HEK293 (cell line): ENCODE measurements around the gene UMOD.
"Not testable (repeated sequence)": the region's sequence is repeated elsewhere in the genome, so short reads cannot be mapped to it uniquely, and the experiment has no call there.

Source experiments
- CTCF ChIA-PET: fragments of 350-600 bp; formaldehyde crosslinking; extraction: SDS; loops from one replicate; lab custom pipeline; 2021; ENCODE audit warnings: antibody characterized with exemption; lab: Yijun Ruan, JAX
- POLR2A ChIA-PET: fragments of 300-600 bp; formaldehyde crosslinking; extraction: SDS; loops from one replicate; lab custom pipeline; 2020; ENCODE audit warnings: antibody characterized with exemption, inconsistent platforms; lab: Yijun Ruan, JAX
- H3K27ac ChIP-seq: fragments of 200-500 bp; sonication (Bioruptor generic); 2 replicates; pipeline ENCODE4 v1.5.1; 2014; ENCODE audit warnings: low read depth, low read length, control low read depth, inconsistent platforms; ENCODE audit errors: extremely low read depth
- H3K36me3 ChIP-seq, 2 experiments: fragments of 200-500 bp in 1 of 2; sonication (Bioruptor generic) in 1 of 2; 1 replicate in 1 of 2; 2 replicates in 1 of 2; pipeline ENCODE4 v1.5.1; 2014 to 2017; ENCODE audit warnings: inconsistent platforms in 2 of 2, low read length in 2 of 2; ENCODE audit not compliant: control insufficient read depth in 2 of 2, insufficient read depth in 1 of 2
- H3K4me1 ChIP-seq: fragments of 200-500 bp; sonication (Bioruptor generic); 2 replicates; pipeline ENCODE4 v1.5.1; 2014; ENCODE audit warnings: mild to moderate bottlenecking, low read length, inconsistent platforms; ENCODE audit not compliant: control insufficient read depth, insufficient read depth
- H3K4me3 ChIP-seq: 2 replicates; pipeline ENCODE4 v1.5.1; 2011; ENCODE audit warnings: low read depth, mild to moderate bottlenecking, control low read depth, low read length, moderate library complexity
- H3K9me3 ChIP-seq: fragments of 200-500 bp; sonication (Bioruptor generic); 2 replicates; pipeline ENCODE4 v1.5.1; 2014; ENCODE audit warnings: low read depth, low read length, inconsistent platforms; ENCODE audit not compliant: control insufficient read depth, insufficient read depth
- BCL11A ChIP-seq: fragments of 450-650 bp; formaldehyde crosslinking; IDR thresholded peaks from 2 replicates; pipeline ENCODE4 v1.5.1; 2016; ENCODE audit warnings: low read depth, missing biosample characterization, missing genetic modification characterization
- OVOL3 ChIP-seq: fragments of 450-650 bp; formaldehyde crosslinking; IDR thresholded peaks from 2 replicates; pipeline ENCODE4 v1.5.1; 2016; ENCODE audit warnings: missing biosample characterization, missing genetic modification characterization
- ZBTB21 ChIP-seq: fragments of 450-650 bp; formaldehyde crosslinking; IDR thresholded peaks from 2 replicates; pipeline ENCODE4 v1.5.1; 2017; ENCODE audit warnings: missing biosample characterization, missing genetic modification characterization
- ZNF132 ChIP-seq: fragments of 450-650 bp; formaldehyde crosslinking; IDR thresholded peaks from 2 replicates; pipeline ENCODE4 v1.5.1; 2017; ENCODE audit warnings: missing biosample characterization, missing genetic modification characterization, borderline replicate concordance
- ZNF391 ChIP-seq: fragments of 450-650 bp; formaldehyde crosslinking; IDR thresholded peaks from 2 replicates; pipeline ENCODE4 v1.5.1; 2016; ENCODE audit warnings: low read depth, missing biosample characterization, missing genetic modification characterization, borderline replicate concordance
- ZNF776 ChIP-seq: fragments of 450-650 bp; formaldehyde crosslinking; IDR thresholded peaks from 2 replicates; pipeline ENCODE4 v1.5.0; 2017; ENCODE audit warnings: missing biosample characterization, missing genetic modification characterization, borderline replicate concordance
- ZNF843 ChIP-seq: fragments of 450-650 bp; formaldehyde crosslinking; IDR thresholded peaks from 2 replicates; pipeline ENCODE4 v1.5.1; 2016; ENCODE audit warnings: missing biosample characterization, missing genetic modification characterization
- TF ChIP-seq, protein P1 (sequence below): fragments of 450-650 bp; formaldehyde crosslinking; IDR thresholded peaks from 2 replicates; pipeline ENCODE4 v1.5.1; 2016; ENCODE audit warnings: missing biosample characterization, missing genetic modification characterization
- TF ChIP-seq, protein P2 (sequence below): fragments of 450-650 bp; formaldehyde crosslinking; IDR thresholded peaks from 2 replicates; pipeline ENCODE4 v1.5.1; 2016; ENCODE audit warnings: missing biosample characterization, missing genetic modification characterization
- TF ChIP-seq, protein P3 (sequence below): fragments of 450-650 bp; formaldehyde crosslinking; IDR thresholded peaks from 2 replicates; pipeline ENCODE4 v1.5.1; 2017; ENCODE audit warnings: missing biosample characterization, missing genetic modification characterization
- TF ChIP-seq, protein P4 (sequence below): fragments of 450-650 bp; formaldehyde crosslinking; IDR thresholded peaks from 2 replicates; pipeline ENCODE4; 2016; ENCODE audit warnings: missing biosample characterization, missing genetic modification characterization

The UMOD gene

DNA sequence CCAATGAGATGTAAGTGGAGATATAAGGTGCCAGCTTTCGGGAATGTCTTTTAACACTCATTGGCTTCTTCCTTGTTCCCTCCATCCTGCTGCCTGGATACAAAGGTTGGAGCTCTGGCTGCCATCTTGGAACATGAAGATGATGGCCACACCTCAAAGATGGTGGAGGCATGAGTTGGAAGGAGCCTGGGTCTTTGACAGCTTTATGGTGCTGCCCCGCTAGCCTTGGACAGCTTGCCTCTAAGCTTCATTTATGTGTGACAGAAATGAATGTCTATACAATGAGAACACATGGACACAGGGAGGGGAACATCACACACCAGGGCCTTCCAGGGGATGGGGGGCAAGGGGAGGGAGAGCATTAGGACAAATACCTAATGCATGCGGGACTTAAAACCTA, 38.8 kb downstream of the UMOD start (continued):
- no peak for TF ChIP-seq ZNF132 (tag by site-specific recombination)

DNA sequence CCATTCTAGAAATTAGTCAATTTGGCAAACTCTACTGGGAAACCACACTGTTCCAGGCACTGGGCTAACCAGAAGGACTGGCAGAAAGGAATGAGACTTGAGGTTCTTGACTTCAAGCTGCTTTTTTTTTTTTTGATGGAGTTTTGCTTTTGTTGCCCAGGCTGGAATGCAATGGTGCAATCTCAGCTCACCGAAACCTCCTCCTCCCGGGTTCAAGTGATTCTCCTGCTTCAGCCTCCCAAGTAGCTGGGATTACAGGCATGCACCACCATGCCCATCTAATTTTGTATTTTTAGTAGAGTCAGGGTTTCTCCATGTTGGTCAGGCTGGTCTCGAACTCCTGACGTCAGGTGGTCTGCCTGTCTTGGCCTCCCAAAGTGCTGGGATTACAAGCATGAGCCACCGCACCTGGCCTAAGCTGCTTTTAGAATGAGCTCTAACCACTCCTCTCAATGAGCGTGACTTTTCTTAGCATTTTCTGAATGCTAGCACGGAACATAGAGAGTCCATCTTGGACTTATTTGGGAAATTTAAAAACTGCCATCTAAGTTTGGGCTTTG, 39.9 kb downstream of the UMOD start:
- POLR2A ChIA-PET, H3K9me3 ChIP-seq, H3K4me1 ChIP-seq, H3K36me3 ChIP-seq, H3K27ac ChIP-seq, H3K4me3 ChIP-seq: not testable (repeated sequence)
- CTCF ChIA-PET, result interaction anchor here (0.6 to 4.3 kb wide), 2 partner anchors 12 to 21 kb away, joined by 3 to 20 read pairs; no protein-coding TSS in a partner anchor

DNA sequence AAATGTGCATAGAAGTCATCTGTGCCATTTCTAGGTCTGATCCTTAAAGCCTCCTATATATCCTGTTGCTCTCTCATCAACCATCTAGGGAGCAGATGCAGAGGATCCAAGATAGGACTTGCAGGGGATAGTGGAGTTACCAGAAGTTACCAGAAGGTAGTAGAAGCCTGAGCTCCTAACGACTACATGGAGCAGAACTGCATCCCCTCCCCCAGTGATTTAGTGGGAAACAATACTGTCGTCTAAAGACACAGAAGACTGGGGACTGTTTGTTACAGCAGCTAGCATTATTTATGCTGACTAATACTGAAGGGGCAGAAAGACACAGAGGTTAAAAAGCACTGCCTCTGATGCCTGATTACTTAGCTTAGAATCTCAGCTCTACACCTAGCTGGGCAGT, 41.0 kb downstream of the UMOD start:
- ChIA-PET POLR2A (no interaction called here), CTCF (interaction anchor here (1.3 to 4.3 kb wide), 2 partner anchors 11 to 404 kb away, joined by 4 to 26 read pairs; no protein-coding TSS in a partner anchor)
- Histone ChIP-seq H3K36me3 (no peaks in the 10 kb centered on the region), H3K4me3 (no peak overlapping the region), H3K27ac (no peak overlapping the region), H3K4me1 (no peaks in the 10 kb centered on the region), H3K9me3 (no peaks in the 10 kb centered on the region)
- TF ChIP-seq ZNF391 (tag by site-specific recombination) (no peak), ZNF776 (tag by site-specific recombination) (no peak), ZBTB21 (tag by site-specific recombination) (no peak), BCL11A (no peak), OVOL3 (tag by site-specific recombination) (no peak), ZNF132 (tag by site-specific recombination) (no peak), ZNF843 (no peak)
- TF ChIP-seq, protein P1, sequence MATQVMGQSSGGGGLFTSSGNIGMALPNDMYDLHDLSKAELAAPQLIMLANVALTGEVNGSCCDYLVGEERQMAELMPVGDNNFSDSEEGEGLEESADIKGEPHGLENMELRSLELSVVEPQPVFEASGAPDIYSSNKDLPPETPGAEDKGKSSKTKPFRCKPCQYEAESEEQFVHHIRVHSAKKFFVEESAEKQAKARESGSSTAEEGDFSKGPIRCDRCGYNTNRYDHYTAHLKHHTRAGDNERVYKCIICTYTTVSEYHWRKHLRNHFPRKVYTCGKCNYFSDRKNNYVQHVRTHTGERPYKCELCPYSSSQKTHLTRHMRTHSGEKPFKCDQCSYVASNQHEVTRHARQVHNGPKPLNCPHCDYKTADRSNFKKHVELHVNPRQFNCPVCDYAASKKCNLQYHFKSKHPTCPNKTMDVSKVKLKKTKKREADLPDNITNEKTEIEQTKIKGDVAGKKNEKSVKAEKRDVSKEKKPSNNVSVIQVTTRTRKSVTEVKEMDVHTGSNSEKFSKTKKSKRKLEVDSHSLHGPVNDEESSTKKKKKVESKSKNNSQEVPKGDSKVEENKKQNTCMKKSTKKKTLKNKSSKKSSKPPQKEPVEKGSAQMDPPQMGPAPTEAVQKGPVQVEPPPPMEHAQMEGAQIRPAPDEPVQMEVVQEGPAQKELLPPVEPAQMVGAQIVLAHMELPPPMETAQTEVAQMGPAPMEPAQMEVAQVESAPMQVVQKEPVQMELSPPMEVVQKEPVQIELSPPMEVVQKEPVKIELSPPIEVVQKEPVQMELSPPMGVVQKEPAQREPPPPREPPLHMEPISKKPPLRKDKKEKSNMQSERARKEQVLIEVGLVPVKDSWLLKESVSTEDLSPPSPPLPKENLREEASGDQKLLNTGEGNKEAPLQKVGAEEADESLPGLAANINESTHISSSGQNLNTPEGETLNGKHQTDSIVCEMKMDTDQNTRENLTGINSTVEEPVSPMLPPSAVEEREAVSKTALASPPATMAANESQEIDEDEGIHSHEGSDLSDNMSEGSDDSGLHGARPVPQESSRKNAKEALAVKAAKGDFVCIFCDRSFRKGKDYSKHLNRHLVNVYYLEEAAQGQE, result no peak
- TF ChIP-seq, protein P2, sequence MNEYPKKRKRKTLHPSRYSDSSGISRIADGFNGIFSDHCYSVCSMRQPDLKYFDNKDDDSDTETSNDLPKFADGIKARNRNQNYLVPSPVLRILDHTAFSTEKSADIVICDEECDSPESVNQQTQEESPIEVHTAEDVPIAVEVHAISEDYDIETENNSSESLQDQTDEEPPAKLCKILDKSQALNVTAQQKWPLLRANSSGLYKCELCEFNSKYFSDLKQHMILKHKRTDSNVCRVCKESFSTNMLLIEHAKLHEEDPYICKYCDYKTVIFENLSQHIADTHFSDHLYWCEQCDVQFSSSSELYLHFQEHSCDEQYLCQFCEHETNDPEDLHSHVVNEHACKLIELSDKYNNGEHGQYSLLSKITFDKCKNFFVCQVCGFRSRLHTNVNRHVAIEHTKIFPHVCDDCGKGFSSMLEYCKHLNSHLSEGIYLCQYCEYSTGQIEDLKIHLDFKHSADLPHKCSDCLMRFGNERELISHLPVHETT (tag by site-specific recombination), result no peak
- TF ChIP-seq, protein P3, sequence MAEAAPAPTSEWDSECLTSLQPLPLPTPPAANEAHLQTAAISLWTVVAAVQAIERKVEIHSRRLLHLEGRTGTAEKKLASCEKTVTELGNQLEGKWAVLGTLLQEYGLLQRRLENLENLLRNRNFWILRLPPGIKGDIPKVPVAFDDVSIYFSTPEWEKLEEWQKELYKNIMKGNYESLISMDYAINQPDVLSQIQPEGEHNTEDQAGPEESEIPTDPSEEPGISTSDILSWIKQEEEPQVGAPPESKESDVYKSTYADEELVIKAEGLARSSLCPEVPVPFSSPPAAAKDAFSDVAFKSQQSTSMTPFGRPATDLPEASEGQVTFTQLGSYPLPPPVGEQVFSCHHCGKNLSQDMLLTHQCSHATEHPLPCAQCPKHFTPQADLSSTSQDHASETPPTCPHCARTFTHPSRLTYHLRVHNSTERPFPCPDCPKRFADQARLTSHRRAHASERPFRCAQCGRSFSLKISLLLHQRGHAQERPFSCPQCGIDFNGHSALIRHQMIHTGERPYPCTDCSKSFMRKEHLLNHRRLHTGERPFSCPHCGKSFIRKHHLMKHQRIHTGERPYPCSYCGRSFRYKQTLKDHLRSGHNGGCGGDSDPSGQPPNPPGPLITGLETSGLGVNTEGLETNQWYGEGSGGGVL (tag by site-specific recombination), result no peak
- TF ChIP-seq, protein P4, sequence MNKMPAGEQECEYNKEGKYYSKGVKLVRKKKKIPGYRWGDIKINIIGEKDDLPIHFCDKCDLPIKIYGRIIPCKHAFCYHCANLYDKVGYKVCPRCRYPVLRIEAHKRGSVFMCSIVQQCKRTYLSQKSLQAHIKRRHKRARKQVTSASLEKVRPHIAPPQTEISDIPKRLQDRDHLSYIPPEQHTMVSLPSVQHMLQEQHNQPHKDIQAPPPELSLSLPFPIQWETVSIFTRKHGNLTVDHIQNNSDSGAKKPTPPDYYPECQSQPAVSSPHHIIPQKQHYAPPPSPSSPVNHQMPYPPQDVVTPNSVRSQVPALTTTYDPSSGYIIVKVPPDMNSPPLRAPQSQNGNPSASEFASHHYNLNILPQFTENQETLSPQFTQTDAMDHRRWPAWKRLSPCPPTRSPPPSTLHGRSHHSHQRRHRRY, result no peak
